ENCODE data around the gene MGMT.

The MGMT gene

DNA sequence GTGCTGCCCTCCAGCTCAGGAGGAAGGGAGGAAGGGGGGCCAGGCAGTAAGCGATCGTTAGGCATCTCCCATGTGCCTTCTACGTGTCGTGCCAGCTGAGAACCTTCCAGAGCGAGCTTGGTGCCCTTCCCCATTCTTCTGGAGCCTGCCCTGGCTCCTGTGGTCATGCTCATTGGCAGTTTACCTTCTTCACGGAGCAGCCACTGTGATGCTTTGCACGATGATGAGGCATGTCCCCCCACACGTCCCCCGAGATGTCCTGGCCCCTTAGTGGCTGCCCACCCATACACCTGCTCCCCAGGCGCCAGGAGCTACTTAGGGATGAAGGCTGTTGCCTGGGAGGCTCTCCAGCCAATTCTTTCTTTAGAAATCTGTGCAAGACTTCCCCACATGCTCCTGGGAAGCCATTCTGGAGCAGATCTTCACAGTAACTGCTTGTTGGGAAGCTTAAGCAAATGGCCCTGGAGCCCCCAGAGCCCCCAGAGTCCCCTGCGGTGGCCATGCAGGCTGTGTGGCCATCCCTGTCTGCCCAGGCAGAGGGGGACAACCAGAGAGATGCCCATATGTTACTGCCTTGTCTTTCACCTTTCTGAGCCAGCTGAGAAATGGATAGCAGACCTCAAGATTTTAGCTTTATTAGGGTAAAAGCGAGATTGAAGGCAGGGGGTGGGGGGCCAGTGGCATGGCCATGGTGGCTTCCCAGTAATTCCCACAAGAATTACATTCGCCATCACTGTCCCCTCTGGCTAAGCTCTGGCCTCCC is 298.0 kb downstream of the MGMT start:
- DNase-seq (ENCODE audit: low read depth): no peak
- no peak overlapping the region for H3K4me3 ChIP-seq (ENCODE audit: low read length)
- TF ChIP-seq, protein P1, sequence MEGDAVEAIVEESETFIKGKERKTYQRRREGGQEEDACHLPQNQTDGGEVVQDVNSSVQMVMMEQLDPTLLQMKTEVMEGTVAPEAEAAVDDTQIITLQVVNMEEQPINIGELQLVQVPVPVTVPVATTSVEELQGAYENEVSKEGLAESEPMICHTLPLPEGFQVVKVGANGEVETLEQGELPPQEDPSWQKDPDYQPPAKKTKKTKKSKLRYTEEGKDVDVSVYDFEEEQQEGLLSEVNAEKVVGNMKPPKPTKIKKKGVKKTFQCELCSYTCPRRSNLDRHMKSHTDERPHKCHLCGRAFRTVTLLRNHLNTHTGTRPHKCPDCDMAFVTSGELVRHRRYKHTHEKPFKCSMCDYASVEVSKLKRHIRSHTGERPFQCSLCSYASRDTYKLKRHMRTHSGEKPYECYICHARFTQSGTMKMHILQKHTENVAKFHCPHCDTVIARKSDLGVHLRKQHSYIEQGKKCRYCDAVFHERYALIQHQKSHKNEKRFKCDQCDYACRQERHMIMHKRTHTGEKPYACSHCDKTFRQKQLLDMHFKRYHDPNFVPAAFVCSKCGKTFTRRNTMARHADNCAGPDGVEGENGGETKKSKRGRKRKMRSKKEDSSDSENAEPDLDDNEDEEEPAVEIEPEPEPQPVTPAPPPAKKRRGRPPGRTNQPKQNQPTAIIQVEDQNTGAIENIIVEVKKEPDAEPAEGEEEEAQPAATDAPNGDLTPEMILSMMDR (IDR thresholded peaks at IDR 0.05; ENCODE audit: insufficient read depth, low read depth, low read length, missing control alignments): no peak

DNA sequence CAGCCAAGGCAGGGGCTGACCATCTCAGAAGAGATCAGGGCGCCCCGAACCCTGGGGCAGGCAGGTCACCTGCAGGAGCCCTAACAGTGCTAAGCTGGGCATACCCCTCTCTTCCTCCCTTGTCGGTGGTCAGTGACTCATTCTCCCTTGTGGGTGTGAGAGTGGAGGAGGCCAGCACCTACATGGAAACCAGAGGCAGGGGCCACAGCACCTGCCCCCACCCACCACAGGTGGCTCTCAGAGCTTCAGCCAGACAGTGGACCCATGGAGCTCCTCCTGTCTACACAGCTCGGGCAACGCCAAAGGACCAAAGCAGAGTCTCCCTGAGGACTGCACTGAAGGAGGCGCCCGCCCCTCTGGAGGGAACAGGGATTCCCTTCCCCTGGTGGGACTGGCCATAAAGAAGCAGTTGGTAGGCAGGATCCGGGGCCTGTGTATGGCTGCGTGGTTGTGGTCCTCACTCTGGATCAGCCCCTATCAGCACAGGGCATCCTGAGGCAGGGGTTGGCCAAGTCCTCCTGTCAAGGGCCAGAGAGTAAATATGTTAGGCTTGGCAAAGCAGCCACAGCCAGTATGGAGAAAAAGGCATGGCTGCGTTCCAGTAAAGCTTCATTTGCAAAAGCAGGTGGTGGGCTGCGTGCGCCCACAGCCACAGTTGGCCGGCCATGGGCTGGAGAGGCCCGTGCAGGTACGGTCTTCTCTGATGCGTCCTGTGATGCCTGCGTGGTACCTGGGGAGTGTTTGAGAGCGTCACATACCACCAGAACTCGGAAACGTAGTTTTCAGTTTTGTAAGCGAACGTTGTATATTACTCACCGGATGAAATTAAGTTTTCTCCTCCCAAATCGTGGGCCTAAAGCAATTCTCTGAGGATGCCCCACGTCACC is 298.9 kb downstream of the MGMT start:
- DNase-seq (ENCODE audit: low read depth): no peak
- TF ChIP-seq, protein P1 (IDR thresholded peaks at IDR 0.05; ENCODE audit: insufficient read depth, low read depth, low read length, missing control alignments): no peak

DNA sequence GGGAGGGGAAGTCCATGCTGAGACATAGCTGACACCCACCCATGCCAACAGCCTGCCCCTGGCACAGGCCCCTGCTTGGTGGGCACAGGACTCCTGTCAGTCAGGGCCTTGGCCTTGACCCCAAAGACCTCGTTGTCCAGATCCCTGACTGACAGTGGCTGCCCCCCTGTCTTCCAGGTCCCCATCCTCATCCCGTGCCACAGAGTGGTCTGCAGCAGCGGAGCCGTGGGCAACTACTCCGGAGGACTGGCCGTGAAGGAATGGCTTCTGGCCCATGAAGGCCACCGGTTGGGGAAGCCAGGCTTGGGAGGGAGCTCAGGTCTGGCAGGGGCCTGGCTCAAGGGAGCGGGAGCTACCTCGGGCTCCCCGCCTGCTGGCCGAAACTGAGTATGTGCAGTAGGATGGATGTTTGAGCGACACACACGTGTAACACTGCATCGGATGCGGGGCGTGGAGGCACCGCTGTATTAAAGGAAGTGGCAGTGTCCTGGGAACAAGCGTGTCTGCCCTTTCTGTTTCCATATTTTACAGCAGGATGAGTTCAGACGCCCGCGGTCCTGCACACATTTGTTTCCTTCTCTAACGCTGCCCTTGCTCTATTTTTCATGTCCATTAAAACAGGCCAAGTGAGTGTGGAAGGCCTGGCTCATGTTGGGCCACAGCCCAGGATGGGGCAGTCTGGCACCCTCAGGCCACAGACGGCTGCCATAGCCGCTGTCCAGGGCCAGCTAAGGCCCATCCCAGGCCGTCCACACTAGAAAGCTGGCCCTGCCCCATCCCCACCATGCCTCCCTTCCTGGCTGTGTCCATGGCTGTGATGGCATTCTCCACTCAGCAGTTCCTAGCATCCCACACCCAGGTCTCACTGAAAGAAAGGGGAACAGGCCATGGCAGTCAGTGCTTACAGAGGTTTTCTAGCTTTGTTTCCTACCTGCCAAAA is 299.8 kb downstream of the MGMT start:
- TF ChIP-seq, protein P1 (IDR thresholded peaks at IDR 0.05; ENCODE audit: insufficient read depth, low read depth, low read length, missing control alignments): no peak
- H3K4me3 ChIP-seq (ENCODE audit: low read length): no peak overlapping the region
- DNase-seq (ENCODE audit: low read depth): no peak

More for the DNA sequence above, 298.9 kb downstream of the MGMT start:
- H3K4me3 ChIP-seq (ENCODE audit: low read length): no peak overlapping the region

DNA sequence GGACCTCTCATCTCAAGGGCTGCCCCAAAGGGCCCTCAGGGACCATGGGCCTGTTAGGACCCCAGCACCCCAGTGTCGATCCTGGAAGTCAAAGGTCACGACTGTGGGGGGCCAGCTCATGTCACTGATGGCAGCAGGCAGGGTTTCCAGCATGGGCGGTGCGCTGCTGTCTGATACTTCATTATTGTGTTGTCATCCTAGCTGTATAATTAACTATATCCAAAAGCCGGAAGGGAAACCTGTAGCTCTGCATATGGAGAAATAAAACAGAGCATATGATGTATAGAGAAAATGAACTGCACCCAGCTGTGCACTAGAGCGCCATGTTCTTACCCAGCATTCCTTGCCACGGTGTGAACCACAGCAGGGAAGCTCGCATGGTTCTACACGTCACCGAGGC is 300.7 kb downstream of the MGMT start:
- DNase-seq (ENCODE audit: low read depth): no peak
- TF ChIP-seq, protein P1 (IDR thresholded peaks at IDR 0.05; ENCODE audit: insufficient read depth, low read depth, low read length, missing control alignments): no peak

DNA sequence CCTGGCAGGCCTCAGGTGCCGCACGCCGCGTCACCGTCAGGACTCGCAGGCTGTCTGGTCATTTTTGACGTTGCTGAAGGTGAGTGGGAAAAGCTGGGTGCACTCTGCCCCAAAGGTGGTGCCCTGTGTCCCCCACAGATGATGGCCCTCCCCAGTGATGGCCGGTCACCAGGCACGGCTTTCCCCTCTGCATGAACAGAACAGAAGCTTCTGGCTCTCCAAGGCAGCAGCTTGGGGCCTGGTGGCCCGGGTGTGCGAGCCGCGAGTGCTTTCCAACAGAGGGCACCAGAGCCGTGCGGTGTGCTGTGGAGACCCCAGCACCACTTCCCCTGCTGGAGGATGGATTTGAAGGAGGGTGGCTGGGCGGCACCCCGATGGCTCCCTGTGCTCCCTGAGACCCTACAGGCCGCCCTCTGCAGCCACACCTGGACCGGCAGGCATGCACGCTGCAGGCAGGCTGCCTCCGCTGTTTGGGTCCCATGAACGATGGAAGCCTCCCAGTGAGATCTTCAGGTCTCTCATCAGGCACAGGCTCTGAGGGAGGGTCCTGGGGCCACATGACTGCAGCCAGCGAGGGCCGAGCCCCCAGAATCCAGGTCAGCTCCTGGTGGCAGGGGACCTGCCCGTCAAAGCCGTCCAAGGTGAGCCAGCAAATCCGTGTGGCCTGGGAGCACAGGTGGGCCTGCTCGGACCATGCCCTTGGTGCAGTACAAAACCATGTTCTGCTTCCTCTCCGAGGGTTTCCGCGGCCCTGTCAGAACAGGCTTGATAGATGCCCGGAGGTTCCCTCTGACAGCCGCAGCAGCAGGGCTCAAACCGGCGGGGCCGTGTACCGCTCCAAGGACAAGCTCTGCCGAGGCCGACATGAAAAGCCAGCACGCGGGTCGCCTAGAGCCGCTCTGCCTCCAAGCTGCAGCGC is 301.7 kb downstream of the MGMT start:
- H3K4me3 ChIP-seq (ENCODE audit: low read length): no peak overlapping the region
- TF ChIP-seq, protein P1 (IDR thresholded peaks at IDR 0.05; ENCODE audit: insufficient read depth, low read depth, low read length, missing control alignments): no peak
- DNase-seq (ENCODE audit: low read depth): no peak

More for the DNA sequence above, 300.7 kb downstream of the MGMT start:
- H3K4me3 ChIP-seq (ENCODE audit: low read length): no peak overlapping the region
